Measurements from ENCODE around the gene GPR148.
"Not testable (repeated sequence)": the region's sequence is repeated elsewhere in the genome, so short reads cannot be mapped to it uniquely, and the experiment has no call there.

Gene GPR148, protein sequence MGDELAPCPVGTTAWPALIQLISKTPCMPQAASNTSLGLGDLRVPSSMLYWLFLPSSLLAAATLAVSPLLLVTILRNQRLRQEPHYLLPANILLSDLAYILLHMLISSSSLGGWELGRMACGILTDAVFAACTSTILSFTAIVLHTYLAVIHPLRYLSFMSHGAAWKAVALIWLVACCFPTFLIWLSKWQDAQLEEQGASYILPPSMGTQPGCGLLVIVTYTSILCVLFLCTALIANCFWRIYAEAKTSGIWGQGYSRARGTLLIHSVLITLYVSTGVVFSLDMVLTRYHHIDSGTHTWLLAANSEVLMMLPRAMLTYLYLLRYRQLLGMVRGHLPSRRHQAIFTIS

DNA sequence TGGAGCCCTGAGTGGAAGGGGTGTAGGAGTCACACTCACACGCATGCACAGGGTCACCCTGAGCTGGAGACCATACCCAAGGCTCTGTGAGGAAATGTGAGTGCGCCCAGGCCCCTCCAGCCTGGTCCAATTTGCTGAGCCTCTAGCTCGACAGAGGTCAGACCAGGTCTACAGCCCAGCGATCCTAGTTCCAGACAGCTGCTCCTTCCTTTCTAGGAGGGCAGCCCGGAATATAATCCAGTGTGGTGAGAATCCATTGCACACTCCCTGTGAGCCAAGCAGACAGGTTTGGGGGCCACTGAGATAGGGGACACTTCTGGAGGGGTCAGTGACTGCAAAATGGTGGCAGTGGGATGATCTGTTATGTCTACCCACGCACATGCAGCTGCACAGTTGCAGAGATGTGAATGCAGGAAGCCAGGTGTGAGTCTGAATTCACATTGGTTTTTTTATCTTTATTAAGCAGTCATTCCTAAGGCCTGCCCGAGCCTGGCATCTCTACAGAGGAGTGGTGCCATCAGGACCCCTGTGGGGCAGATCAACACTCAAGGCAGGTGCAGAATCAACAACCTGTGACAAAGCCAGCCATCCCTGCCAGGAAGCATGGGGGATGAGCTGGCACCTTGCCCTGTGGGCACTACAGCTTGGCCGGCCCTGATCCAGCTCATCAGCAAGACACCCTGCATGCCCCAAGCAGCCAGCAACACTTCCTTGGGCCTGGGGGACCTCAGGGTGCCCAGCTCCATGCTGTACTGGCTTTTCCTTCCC, at the start of gene GPR148:
GPR148 (plus strand) TSS at position 522 of the 768 bp plus-strand sequence; CDS start at position 604, 82 bp downstream.
- TF ChIP-seq, protein P1, sequence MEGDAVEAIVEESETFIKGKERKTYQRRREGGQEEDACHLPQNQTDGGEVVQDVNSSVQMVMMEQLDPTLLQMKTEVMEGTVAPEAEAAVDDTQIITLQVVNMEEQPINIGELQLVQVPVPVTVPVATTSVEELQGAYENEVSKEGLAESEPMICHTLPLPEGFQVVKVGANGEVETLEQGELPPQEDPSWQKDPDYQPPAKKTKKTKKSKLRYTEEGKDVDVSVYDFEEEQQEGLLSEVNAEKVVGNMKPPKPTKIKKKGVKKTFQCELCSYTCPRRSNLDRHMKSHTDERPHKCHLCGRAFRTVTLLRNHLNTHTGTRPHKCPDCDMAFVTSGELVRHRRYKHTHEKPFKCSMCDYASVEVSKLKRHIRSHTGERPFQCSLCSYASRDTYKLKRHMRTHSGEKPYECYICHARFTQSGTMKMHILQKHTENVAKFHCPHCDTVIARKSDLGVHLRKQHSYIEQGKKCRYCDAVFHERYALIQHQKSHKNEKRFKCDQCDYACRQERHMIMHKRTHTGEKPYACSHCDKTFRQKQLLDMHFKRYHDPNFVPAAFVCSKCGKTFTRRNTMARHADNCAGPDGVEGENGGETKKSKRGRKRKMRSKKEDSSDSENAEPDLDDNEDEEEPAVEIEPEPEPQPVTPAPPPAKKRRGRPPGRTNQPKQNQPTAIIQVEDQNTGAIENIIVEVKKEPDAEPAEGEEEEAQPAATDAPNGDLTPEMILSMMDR (conservative IDR thresholded peaks at IDR 0.05; ENCODE audit: low read length): no peak
- DNase-seq (ENCODE audit: low read depth): no peak
- no peak within 1 kb of the TSS; the same call in 1 of the 2 replicates for H3K4me3 ChIP-seq (ENCODE audit: low read length)

DNA sequence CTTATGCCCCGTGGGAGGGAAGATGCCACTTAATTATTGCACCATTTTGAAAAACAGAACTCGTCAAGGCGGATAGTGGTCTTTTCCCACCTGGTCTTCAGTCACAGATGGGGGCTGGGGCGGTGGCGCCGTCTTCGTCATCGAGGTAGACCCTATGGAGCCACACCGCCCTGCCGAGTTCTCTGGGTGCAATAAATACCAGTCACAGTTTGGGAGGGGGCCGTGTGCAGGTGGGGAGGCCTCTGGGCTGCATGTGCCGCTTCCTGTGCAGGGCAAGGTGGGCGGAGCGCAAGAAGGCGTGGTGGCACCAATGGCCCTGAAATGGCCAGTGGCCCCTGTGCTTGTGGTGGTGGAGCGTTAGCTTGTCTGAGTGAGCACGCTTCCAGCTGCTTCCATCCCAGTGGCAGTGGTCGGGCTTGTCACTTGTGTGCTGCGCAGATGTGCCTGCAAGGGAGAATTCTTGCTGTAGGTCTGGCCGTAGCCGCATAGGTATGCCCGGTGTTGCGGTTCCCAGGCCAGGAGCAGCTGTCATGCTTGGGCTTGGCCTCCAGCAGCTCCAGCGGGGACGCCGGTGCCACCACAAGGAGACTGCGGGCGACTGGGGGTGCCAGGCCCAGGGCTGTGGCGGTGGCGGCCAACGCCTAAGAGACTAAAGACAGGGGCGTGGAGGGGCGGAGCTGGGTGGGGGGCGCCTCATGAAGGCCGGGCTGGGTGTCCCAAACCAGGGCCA, 36.7 kb upstream of the GPR148 start:
- H3K4me3 ChIP-seq (ENCODE audit: low read length); DNase-seq (ENCODE audit: low read depth): not testable (repeated sequence)

DNA sequence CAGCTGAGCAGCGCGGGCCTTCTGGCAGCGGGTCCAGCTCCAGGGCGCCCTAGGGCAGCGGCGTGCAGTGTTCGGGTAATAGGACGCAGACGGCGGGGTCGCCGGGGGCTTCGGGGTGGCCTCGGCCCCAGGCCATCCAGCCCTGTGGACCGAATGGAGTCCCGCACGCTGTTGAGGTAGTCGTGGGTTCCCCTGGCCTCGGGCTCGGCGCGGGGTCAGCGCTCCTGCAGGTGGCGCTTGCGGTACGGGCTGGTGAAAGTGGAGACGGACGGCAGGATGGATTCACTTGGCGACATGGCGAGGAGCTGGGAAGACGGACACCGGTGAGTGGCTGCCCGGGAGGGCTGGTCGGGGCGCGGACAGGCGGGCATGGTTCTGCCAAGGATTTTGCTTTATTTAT, 35.4 kb upstream of the GPR148 start:
- TF ChIP-seq, protein P1 (conservative IDR thresholded peaks at IDR 0.05; ENCODE audit: low read length): 0 out of 2 replicates have a peak, but pooled peaks have one; percentile 8
- DNase-seq (ENCODE audit: low read depth): peak; percentile 0
- H3K4me3 ChIP-seq (ENCODE audit: low read length): not testable (repeated sequence)

DNA sequence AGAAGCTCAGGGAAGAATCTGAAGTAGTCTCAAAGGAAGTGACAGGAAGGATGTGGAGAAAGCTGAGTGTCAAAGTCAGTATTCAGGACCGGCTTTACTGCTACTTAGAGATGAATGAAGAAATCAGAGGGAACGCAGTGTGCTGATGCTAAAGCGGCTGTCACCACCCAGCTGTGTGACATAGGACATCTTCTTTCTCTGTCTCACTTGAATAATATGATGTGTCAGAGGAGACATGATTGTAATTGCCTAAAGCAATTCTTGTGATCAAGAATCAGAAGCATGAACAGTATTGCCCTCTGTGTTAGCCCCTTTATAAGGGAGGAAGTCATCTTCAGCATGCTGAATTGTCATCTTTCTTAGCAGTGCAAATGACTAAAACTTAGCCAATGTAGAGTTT, 25.6 kb upstream of the GPR148 start:
- DNase-seq (ENCODE audit: low read depth); H3K4me3 ChIP-seq (ENCODE audit: low read length): not testable (repeated sequence)

DNA sequence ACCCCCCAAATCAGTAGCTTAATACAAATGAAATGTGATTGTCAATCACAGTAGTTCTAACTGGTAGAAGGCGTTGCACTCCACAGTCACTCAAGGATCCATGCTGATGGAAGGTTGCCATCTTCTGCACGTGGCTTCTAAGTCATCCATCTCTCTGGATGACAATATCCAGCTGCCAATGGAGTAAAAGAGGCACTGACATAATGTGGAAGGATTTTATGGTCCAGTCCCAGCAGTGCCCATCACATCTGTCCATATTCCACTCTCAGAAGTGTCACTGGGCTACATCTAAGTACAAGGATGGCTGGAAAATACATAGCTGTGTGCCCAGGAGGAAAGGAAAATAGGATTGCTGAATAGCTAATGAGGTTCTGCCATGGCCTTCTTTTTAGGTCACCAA, 14.1 kb upstream of the GPR148 start:
- H3K4me3 ChIP-seq (ENCODE audit: low read length); DNase-seq (ENCODE audit: low read depth): not testable (repeated sequence)

DNA sequence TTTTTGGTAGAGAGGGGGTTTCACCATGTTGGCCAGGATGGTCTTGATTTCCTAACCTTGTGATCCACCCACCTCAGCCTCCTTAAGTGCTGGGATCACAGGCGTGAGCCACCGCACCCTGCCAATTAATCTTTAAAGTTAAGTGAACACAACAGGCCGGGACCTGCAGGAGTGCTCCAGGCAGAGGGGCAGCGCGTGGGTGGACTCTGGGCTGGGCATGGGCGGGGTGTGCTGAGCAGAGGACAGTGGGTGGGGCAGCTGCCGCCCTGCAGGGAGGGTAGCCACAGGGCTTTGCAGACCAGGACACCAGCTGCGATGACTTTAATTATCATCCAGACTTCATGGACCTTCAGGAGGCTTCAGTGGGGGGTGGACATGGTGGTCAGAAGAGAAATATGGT, 8.8 kb upstream of the GPR148 start:
- no peak overlapping the region for H3K4me3 ChIP-seq (ENCODE audit: low read length)
- DNase-seq (ENCODE audit: low read depth): no peak
- TF ChIP-seq, protein P1 (conservative IDR thresholded peaks at IDR 0.05; ENCODE audit: low read length): no peak

DNA sequence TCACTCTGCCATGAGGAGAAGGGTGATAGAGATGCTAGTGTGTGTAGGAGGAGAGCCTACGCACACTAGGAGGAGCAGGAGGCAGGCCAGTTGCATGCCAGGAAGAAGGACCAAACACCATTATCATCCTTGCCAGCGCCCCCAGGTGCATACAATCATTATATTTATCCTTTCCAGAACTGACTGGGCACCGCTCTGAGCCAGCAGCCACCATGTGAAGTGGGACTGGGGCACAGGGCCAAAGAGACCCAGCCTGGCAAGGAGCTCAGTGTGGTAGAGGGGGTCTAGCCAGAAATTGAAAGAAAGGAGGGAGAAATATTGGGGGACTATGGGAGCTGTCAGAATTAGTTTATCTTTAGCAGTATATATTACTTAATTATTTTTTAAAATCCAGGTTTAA, 8.3 kb upstream of the GPR148 start:
- no peak for DNase-seq (ENCODE audit: low read depth)
- no peak overlapping the region for H3K4me3 ChIP-seq (ENCODE audit: low read length)
- TF ChIP-seq, protein P1 (conservative IDR thresholded peaks at IDR 0.05; ENCODE audit: low read length): no peak

DNA sequence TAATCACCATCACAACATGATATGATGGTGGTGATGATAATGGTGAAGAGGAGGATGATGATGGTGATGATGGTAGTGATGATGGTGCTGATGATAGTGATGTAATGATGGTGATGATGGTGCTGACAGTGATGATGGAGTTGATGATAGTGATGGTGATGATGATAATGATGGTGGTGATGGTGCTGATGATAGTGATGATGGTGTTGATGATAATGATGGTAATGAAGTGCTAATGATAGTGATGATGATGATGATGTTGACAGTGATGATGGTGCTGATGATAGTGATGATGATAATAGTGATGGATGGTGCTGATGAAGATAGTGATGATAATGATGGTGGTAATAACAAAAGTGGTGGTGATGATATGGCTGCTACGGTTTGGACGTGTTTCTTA, 4.4 kb upstream of the GPR148 start:
- no peak for DNase-seq (ENCODE audit: low read depth)
- TF ChIP-seq, protein P1 (conservative IDR thresholded peaks at IDR 0.05; ENCODE audit: low read length): no peak
- H3K4me3 ChIP-seq (ENCODE audit: low read length): no peak overlapping the region

Data from AG10803 (cell line).